SJSA1 (cell line): Measurements from ENCODE around the gene FOXC2. TPM values are rescaled to one million over a fixed set of nuclear protein-coding genes. Genes with fewer than 3 reads are reported as not detected.
"Not testable (repeated sequence)": the region's sequence is repeated elsewhere in the genome, so short reads cannot be mapped to it uniquely, and the experiment has no call there.

ENCODE experiments used
- DNase-seq, 2 experiments: peaks; one replicate each; pipeline ENCODE4 v3.0.0-alpha.2; 2015 to 2020; ENCODE audit warnings: low spot score in 2 of 2, low read depth in 1 of 2
- H3K27ac ChIP-seq: fragments of 250-450 bp; sonication (Bioruptor Pico); 2 replicates; pipeline ENCODE4 v1.5.1; 2020; ENCODE audit warnings: mild to moderate bottlenecking, moderate library complexity
- H3K27me3 ChIP-seq: fragments of 250-450 bp; sonication (Bioruptor Pico); replicated peaks from 2 replicates; pipeline ENCODE4 v1.5.1; 2020; ENCODE audit warnings: mild to moderate bottlenecking, moderate library complexity
- H3K36me3 ChIP-seq: fragments of 250-450 bp; sonication (Bioruptor Pico); 2 replicates; pipeline ENCODE4 v1.5.1; 2020; ENCODE audit warnings: mild to moderate bottlenecking
- H3K4me1 ChIP-seq: fragments of 250-450 bp; sonication (Bioruptor Pico); replicated peaks from 2 replicates; pipeline ENCODE4 v1.6.1; 2021; ENCODE audit warnings: mild to moderate bottlenecking
- H3K4me3 ChIP-seq: fragments of 250-450 bp; sonication (Bioruptor Pico); 2 replicates; pipeline ENCODE4 v1.5.1; 2020; ENCODE audit warnings: mild to moderate bottlenecking
- H3K9me3 ChIP-seq: fragments of 250-450 bp; sonication (Bioruptor Pico); replicated peaks from 2 replicates; pipeline ENCODE4 v1.5.1; 2020; ENCODE audit warnings: mild to moderate bottlenecking
- total RNA-seq: library from RNA; depleted of rRNA; stranded (reverse); fragments of >200 nt; shearing (Covaris generic); gene quantifications from 2 replicates; pipeline ENCODE4 v1.2.3, GENCODE V29; 2014

The FOXC2 gene
- total RNA-seq, 1 experiment from 2014 or later: 3.9 TPM

- no peaks in the 10 kb centered on the region for H3K27me3 ChIP-seq
- H3K9me3 ChIP-seq: no peaks in the 10 kb centered on the region
- DNase-seq: peak; percentile 82 to 96
- 0 out of 2 replicates have a peak overlapping the region, but pooled peaks have one; percentile 0 for H3K4me3 ChIP-seq
- H3K27ac ChIP-seq: peak overlapping the region; percentile 95
- peaks cover 87% of the 10 kb centered on the region for H3K4me1 ChIP-seq
- peaks cover 28% of the 10 kb centered on the region for H3K36me3 ChIP-seq
These were observed 19.4 kb downstream of the FOXC2 start for GRCh38 chr16:86585821-86586611.

GRCh38 chr16:86587487-86587886, 20.9 kb downstream of the FOXC2 start:
- peaks cover 18% of the 10 kb centered on the region for H3K36me3 ChIP-seq
- H3K27me3 ChIP-seq: no peaks in the 10 kb centered on the region
- no peak overlapping the region for H3K4me3 ChIP-seq
- H3K4me1 ChIP-seq: peaks cover 84% of the 10 kb centered on the region
- H3K9me3 ChIP-seq: no peaks in the 10 kb centered on the region; the same call in 1 of the 2 replicates
- DNase-seq: peak in 1 of 2 experiments; percentile 21
- no peak overlapping the region for H3K27ac ChIP-seq

GRCh38 chr16:86587955-86588354, 21.3 kb downstream of the FOXC2 start:
- H3K27ac ChIP-seq, DNase-seq, H3K9me3 ChIP-seq, H3K27me3 ChIP-seq, H3K4me3 ChIP-seq: not testable (repeated sequence)
- H3K4me1 ChIP-seq: peaks cover 84% of the 10 kb centered on the region
- peaks cover 16% of the 10 kb centered on the region for H3K36me3 ChIP-seq

- Histone ChIP-seq H3K4me3 (no peak overlapping the region), H3K9me3 (no peaks in the 10 kb centered on the region; the same call in 1 of the 2 replicates), H3K27me3 (no peaks in the 10 kb centered on the region), H3K27ac (peak overlapping the region; percentile 84), H3K36me3 (no peaks in the 10 kb centered on the region), H3K4me1 (peaks cover 76% of the 10 kb centered on the region)
- DNase-seq: peak; percentile 93 to 95
These were observed 24.0 kb downstream of the FOXC2 start for GRCh38 chr16:86590501-86591144.

GRCh38 chr16:86591270-86591669, 24.6 kb downstream of the FOXC2 start:
- DNase-seq: no peak
- no peaks in the 10 kb centered on the region for H3K27me3 ChIP-seq
- H3K36me3 ChIP-seq: no peaks in the 10 kb centered on the region
- H3K4me3 ChIP-seq: no peak overlapping the region
- H3K9me3 ChIP-seq: no peaks in the 10 kb centered on the region; the same call in 1 of the 2 replicates
- peaks cover 71% of the 10 kb centered on the region for H3K4me1 ChIP-seq
- peak overlapping the region; percentile 84 for H3K27ac ChIP-seq

GRCh38 chr16:86593913-86594620, 27.4 kb downstream of the FOXC2 start:
- Histone ChIP-seq H3K27me3 (no peaks in the 10 kb centered on the region), H3K4me1 (peaks cover 53% of the 10 kb centered on the region), H3K27ac (no peak overlapping the region), H3K4me3 (no peak overlapping the region), H3K9me3 (no peaks in the 10 kb centered on the region; the same call in 1 of the 2 replicates), H3K36me3 (no peaks in the 10 kb centered on the region)
- peak in 1 of 2 experiments; percentile 41 for DNase-seq

GRCh38 chr16:86594721-86595120, 28.1 kb downstream of the FOXC2 start:
- no peaks in the 10 kb centered on the region for H3K27me3 ChIP-seq
- no peaks in the 10 kb centered on the region; the same call in 1 of the 2 replicates for H3K9me3 ChIP-seq
- H3K4me3 ChIP-seq: no peak overlapping the region
- peaks cover 46% of the 10 kb centered on the region for H3K4me1 ChIP-seq
- no peaks in the 10 kb centered on the region for H3K36me3 ChIP-seq
- H3K27ac ChIP-seq: no peak overlapping the region
- no peak for DNase-seq

- no peaks in the 10 kb centered on the region; the same call in 1 of the 2 replicates for H3K9me3 ChIP-seq
- DNase-seq: peak in 1 of 2 experiments; percentile 22
- no peak overlapping the region for H3K4me3 ChIP-seq
- H3K27me3 ChIP-seq: no peaks in the 10 kb centered on the region
- no peak overlapping the region for H3K27ac ChIP-seq
- peaks cover 34% of the 10 kb centered on the region for H3K4me1 ChIP-seq
- no peaks in the 10 kb centered on the region for H3K36me3 ChIP-seq
These were observed 29.5 kb downstream of the FOXC2 start for GRCh38 chr16:86595983-86596605.

GRCh38 chr16:86597126-86597879, 30.7 kb downstream of the FOXC2 start:
- peak in 1 of 2 experiments; percentile 25 for DNase-seq
- Histone ChIP-seq H3K27me3 (no peaks in the 10 kb centered on the region), H3K36me3 (no peaks in the 10 kb centered on the region), H3K9me3 (no peaks in the 10 kb centered on the region), H3K27ac (no peak overlapping the region), H3K4me1 (peaks cover 25% of the 10 kb centered on the region), H3K4me3 (no peak overlapping the region)

- H3K9me3 ChIP-seq: no peaks in the 10 kb centered on the region
- peak in 1 of 2 experiments; percentile 20 for DNase-seq
- H3K27ac ChIP-seq: no peak overlapping the region
- no peaks in the 10 kb centered on the region for H3K36me3 ChIP-seq
- H3K4me3 ChIP-seq: no peak overlapping the region
- peaks cover 18% of the 10 kb centered on the region for H3K4me1 ChIP-seq
- no peaks in the 10 kb centered on the region for H3K27me3 ChIP-seq
These were observed 31.4 kb downstream of the FOXC2 start for GRCh38 chr16:86597880-86598606.

- Histone ChIP-seq H3K27me3 (no peaks in the 10 kb centered on the region), H3K36me3 (no peaks in the 10 kb centered on the region), H3K4me3 (no peak overlapping the region), H3K4me1 (peaks cover 9% of the 10 kb centered on the region), H3K27ac (no peak overlapping the region), H3K9me3 (no peaks in the 10 kb centered on the region)
- peak in 1 of 2 experiments; percentile 32 for DNase-seq
These were observed 32.3 kb downstream of the FOXC2 start for GRCh38 chr16:86598607-86599565.
